Fibroblast of skin of scalp (primary cell): ENCODE measurements around the gene COTL1.
"Not testable (repeated sequence)": the region's sequence is repeated elsewhere in the genome, so short reads cannot be mapped to it uniquely, and the experiment has no call there.

Experiments used
- DNase-seq: peaks from one replicate; pipeline ENCODE4 v3.0.0-alpha.2; 2013

COTL1 gene

DNA sequence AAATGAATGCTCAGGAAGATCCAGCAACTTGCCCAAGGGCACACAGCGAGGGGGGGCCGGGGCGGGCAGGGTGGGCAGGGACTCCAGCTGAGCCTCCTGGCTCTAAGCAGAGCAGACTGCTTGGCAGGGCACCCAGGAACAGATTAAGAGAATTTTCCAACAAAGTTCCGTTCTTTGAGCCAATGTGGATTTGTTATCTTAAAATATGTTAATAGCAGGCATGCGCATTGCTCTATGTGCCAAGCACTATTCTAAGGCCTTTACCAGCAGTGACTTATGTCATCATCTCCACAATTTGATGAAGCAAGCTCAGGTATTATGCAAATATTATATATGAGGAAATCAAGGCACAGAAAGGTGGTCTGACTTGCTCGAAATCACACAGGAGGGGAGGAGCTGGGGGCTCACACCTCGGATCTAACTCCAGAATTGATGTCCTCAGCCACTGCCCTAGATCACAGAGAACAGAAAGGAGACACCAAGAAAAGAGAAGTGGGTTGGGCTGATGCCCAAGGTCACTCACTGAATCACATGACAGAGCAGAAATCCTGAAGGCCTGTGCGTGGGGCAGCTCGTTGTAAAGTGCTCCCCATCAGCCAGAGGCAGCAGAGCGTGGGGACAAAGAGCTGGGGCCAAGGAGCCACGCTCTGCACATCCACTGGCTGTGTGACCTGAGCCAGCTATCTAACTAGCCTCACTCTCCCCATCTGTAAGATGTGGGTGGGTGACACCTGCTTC, 90.2 kb downstream of the COTL1 start:
- no peak for DNase-seq

DNA sequence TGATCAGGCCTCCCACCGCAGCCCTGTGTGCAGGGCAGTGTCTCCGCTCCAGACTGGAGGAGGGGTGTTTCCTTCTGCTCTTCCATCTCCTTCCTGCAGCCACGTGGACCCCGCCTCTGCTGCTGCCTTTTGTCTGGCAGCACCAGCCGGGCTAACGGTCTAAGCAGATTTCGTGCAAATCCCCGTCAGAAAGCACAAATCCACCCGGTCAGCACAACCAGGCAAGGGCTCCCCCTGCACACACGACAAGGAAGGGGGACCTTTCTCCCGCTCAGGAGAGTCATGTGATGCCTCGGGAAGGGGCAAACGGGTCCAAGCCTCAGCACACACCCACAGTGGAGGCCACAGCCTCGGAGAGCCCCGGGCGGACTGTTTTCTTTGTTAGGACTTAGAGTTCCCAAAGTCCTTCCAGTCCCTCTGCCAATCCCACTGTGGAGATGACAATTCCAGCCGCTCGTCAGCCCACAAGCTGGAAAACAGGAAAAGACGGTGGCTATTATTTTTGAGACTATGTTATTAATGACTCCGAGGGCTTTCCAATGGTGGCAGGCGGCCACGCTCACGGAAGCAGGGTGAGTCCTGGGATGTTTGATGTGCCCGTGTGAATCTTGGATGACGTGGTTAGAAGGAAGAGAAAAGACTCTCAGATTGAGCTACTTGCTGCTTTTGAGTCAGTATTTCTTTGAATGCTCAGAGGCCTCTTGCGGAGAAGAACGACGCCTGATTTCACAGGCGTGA, 90.9 kb downstream of the COTL1 start:
- no peak for DNase-seq

- DNase-seq: not testable (repeated sequence)
These were observed 92.8 kb downstream of the COTL1 start for GRCh38 chr16:84524941-84525581.

DNA sequence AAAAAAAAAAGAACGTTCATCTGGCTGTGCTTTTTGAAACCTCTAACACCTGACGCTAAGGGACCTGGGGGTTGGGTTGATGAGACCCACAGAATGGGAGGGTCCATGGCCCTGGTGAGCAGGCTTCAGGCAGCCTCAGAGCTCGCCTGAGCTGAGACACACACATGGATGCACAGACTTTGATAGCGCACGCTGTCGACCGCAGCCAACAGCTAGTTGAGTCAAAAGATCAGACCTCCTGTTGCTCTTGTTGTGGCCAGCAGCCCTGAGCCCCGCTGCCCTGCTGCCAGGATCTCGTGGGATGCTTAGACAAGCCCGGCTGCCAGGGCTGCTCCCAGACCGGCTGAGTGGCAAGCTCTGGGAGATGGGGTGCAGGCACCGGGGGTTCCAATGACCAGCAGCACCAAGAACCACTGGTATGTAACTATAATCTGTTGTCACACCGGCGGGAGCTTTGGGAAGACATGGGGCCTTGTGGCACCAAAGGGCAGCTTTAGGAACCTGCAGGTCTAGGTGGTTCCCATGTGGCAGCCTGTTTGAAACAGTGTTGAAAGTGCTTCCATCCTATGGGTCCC, 93.4 kb downstream of the COTL1 start:
- no peak for DNase-seq

DNA sequence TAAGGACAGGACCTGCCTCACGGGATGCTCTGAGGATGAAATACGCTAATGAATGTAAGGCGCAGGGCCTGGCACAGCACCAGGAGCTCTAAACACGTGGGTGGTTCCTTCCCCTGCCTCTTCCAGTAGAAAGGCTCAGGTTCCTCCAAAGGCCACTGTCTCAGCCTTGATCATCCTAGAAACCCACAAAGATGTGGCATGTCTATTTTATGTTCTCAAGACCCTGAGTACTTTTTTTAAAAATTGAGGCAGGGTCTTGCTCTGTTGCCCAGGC, 96.4 kb downstream of the COTL1 start:
- DNase-seq: no peak

DNA sequence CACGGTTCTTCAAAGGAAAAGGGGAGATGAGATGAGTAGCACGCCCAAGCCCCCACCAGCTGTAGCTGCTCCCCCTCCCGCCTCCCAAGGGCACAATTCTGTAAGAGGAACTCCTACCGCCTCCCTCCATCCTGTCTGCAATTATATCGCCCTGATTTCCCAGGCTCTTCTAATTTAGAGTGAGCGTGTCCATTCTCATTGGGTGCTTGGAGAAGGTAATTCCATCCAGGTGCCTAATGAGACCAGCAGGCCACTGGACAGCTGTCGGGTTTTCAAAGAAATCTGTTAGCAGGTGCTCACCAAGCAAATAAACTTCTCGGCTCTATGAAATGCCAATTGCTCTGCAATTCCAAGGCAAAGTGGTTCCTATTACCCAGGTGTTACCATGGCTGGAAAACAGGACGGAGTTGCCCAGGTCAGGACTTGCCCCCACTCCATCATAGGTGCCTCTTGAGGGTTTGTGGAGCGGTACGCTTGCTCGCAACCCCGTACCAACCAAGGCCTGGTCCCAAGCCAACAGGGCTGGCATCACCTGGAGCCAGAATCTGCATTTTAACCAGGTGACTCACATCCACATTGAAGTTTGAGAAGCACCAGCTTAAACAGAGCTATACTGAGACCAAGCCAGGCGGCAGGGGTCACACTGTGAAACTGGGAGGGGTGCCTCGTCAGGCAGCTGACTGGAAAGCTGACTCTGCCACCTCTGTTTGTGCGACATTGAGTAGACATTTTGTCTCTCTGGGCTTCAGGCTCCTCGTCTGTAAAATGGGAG, 97.0 kb downstream of the COTL1 start:
- no peak for DNase-seq

DNA sequence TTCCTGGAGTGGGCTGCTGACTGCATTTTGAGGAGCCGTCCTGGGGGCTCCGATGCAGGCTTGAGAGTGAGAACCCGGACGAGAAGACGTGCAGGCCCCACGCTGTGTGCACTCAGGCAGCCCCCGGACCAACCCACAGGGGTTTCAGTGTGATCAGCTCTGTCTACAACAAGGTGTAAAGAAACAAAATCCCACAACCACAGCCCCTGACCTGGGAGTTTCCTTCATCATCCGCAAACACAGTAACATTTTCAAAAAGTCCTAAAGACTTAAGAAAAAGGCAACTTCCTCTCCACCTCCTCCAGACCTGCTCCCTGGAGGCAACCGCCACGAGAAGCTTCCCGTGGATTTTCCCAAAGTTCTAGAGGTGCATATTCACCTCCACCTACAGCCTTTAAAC, 98.0 kb downstream of the COTL1 start:
- no peak for DNase-seq

DNA sequence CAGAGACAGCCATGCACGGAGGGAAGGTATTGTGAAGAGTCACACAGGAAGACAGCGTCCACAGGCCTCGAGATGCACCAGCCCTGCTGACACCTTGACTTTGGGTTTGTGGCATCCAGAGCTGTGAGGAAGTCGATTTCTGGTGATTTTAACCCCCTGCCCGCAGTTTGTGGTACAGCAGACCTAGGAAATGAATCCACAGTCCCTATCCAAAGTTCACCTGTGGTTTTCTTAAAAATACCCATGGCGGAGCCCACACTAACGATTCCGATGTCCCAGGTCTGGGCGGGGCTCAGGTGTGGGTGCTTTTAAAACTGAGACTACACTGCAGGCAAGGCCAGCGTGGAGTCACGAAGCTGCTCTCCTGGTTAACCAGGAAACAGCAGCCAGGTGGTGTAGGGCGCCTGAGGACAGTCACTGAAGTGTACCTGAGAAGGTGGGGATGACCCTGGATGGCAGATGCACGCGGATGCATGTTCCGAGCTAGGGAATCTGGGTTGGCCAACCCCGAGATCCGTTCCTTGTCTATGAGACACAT, 99.0 kb downstream of the COTL1 start:
- DNase-seq: no peak

DNA sequence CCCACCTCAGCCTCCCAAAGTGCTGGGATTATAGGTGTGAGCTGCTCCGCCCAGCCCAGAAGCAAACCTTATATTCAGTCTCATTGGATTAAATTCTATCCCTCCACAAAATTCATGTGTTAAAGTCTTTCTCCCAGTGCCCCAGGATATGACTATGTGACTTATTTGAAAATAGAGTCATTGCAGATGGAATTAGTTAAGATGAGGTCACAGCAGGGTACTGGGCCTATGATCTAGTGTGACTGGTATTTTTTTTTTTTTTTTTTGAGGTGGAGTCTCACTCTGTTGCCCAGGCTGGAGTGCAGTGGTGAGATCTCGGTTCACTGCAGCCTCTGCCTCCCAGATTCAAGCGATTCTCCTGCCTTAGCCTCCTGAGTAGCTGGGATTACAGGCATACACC, 99.7 kb downstream of the COTL1 start:
- DNase-seq: peak; percentile 89

DNA sequence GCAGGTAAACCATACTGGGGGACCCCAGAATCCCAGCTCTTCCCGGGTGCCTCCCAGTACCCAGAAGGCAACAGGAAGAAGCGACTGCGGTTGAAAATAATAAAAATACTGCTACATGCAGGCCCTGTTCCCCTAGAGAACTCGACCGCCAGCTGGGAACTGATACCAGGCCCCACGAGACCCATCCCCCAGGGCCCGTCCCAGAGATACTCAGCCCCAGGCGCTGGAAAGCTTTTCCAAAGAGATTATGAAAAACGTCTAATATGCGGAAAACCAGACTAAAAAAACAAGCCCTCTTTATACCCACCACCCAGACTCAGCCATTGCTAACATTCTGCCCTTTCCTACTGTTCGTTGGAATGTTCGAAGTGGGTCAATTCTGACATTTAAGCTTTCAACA, 100.5 kb downstream of the COTL1 start:
- no peak for DNase-seq
